ENCODE measurements around the gene IQGAP3. TPM values are rescaled to one million over a fixed set of nuclear protein-coding genes. Genes with fewer than 3 reads are reported as not detected.

The IQGAP3 gene
- total and polyA plus RNA-seq, 2 of the 4 experiments (the other 2 are of a cell fraction) = 12.5 to 13.6 TPM

DNA sequence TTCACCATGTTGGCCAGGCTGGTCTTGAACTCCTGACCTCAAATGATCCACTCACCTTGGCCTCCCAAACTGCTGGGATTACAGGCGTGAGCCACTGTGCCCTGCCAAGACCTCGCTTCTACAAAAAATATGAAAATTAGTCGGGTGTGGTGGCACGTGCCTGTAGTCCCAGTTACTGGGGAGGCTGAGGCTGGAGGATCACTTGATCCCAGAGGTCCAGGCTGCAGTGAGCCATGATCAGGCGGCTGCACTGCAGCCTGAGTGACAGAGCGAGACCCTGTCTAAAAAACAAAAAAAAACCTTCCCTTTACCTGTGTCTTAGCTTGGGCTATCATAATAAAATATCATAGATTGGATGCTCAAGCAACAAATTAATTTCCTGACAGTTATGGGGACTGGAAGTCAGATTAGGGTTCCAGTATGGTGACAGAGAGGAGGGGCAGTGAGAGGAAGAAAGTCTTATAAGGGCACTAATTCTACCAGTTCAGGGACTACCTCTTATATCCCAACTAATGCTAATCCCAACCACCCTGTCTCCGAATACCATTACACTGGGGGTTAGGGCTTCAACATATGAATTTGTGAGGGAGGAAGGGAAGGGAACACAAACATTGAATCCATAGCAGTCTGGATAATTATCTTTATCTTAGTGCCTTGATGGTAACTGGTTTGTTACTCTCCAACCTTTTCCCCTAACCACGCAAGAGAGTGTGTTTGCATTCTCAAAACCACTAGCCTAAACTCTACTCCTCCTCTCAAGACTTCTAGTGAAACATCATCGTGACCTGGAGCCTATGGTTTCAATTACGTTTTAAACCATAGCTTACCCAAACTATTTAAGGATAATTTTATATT is 18.2 kb upstream of the IQGAP3 start (continued):
- no peak for TF ChIP-seq ELK1 (IDR thresholded peaks at IDR 0.05; ENCODE audit: borderline replicate concordance, low read depth, low read length)
- no peak for TF ChIP-seq FOS (IDR thresholded peaks at IDR 0.05; ENCODE audit: low read depth, low read length)
- TF ChIP-seq NFE2L2 (IDR thresholded peaks at IDR 0.05; ENCODE audit: low read depth, low read length) = no peak

DNA sequence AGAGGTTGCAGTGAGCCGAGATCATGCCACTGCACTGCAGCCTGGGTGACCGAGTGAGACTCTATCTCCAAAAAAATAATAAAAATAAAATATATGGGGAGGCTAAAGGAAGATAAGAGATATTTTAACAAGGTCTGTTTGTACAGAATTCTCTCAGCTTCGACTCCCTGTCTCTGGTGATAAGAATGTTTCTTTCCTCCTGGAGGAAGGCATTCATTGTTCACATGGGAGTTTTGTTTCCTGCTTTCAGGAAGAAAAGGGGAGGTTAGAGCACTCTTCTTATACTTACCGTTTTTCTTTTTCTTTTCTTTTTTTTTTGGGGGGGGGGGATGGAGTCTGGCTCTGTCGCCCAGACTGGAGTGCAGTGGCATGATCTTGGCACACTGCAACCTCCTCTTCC is 17.2 kb upstream of the IQGAP3 start:
- H3K4me3 ChIP-seq (ENCODE audit: insufficient read depth, low read depth, low read length) = no peak overlapping the region
- no peak overlapping the region for H2BK20ac ChIP-seq (ENCODE audit: low read depth, low read length)
- DNase-seq (no peak), ATAC-seq (ENCODE audit: low read depth) (no peak)
- no peaks in the 10 kb centered on the region for H4K20me1 ChIP-seq (ENCODE audit: insufficient read depth, low read length)
- no peak overlapping the region for H2BK5ac ChIP-seq (ENCODE audit: low read depth, low read length, poor library complexity, severe bottlenecking)
- H3K14ac ChIP-seq (replicated peaks; ENCODE audit: low read depth, low read length) = no peak overlapping the region
- H3K27me3 ChIP-seq (ENCODE audit: control insufficient read depth, insufficient read depth, low read length) = peaks cover 15% of the 10 kb centered on the region
- no peak overlapping the region for H3K23ac ChIP-seq (ENCODE audit: low read depth, low read length)
- H2AK9ac ChIP-seq (replicated peaks; ENCODE audit: low read depth, low read length, poor library complexity) = no peak overlapping the region
- dilution Hi-C loops (cut with HindIII; ENCODE audit: low sequenced_read_pairs, unreplicated experiment) (no loop called here), in situ Hi-C loops (cut with MboI; ENCODE audit: low sequenced_read_pairs) (no loop called here), intact Hi-C loops (cut with micrococcal nuclease) (no loop called here)
- H4K5ac ChIP-seq (ENCODE audit: low read depth, low read length) = no peak overlapping the region
- H4K8ac ChIP-seq (ENCODE audit: low read depth in 2 of 2, low read length in 2 of 2) = no peak overlapping the region
- ChIA-PET POLR2A (ENCODE audit: unreplicated experiment) (interaction anchor here (0.6 kb wide), 1 partner anchor 19 kb away, joined by 3 read pairs; no protein-coding TSS in a partner anchor), CTCF (no interaction called here)
- H3K4me1 ChIP-seq (ENCODE audit: control insufficient read depth, insufficient read depth, low read length) = peaks cover 3% of the 10 kb centered on the region; the same call in 1 of the 2 replicates
- no peaks in the 10 kb centered on the region for H3K9me3 ChIP-seq (ENCODE audit: control insufficient read depth, insufficient read depth, low read length)
- no TSS peak for BruUV-seq (replicated peaks)
- no CpG with 5 or more reads among the region's 5 CpGs for WGBS, 2 experiments (ENCODE audit: extremely low coverage in 2 of 2, insufficient read length in 1 of 2)
- no peak overlapping the region for H2AFZ ChIP-seq (replicated peaks; ENCODE audit: low read length, poor library complexity)
- no peak overlapping the region for H2BK15ac ChIP-seq (ENCODE audit: low read depth, low read length)
- H3K4me2 ChIP-seq (ENCODE audit: low read depth, low read length) = no peak overlapping the region
- H4K91ac ChIP-seq (ENCODE audit: insufficient read depth, low read depth, low read length) = no peak overlapping the region
- H3K79me1 ChIP-seq (ENCODE audit: low read depth in 1 of 2, low read length in 2 of 2) = peaks cover 11 to 18% of the 10 kb centered on the region in 2 experiments
- no peak overlapping the region for H3K4ac ChIP-seq (ENCODE audit: low read depth, low read length)
- TF ChIP-seq CTCF (conservative IDR thresholded peaks at IDR 0.05; ENCODE audit: low read depth, low read length) (no peak), USF2 (IDR thresholded peaks at IDR 0.05; ENCODE audit: low read depth, low read length) (no peak), POLR2A (IDR thresholded peaks at IDR 0.05; ENCODE audit: low read depth, low read length) (no peak), MAZ (IDR thresholded peaks at IDR 0.05; ENCODE audit: borderline replicate concordance, low read depth, low read length) (no peak)
- peaks cover 10% of the 10 kb centered on the region for H3K9me1 ChIP-seq (ENCODE audit: insufficient read depth, low read length)
- H3K27ac ChIP-seq (ENCODE audit: insufficient read depth, low read length) = no peak overlapping the region
- H2AK5ac ChIP-seq (ENCODE audit: low read depth, low read length) = no peak overlapping the region
- H3K18ac ChIP-seq (ENCODE audit: low read depth, low read length) = no peak overlapping the region
- H3K9ac ChIP-seq (ENCODE audit: low read depth, low read length) = no peak overlapping the region
- peaks cover under 1% of the 10 kb centered on the region for H3K36me3 ChIP-seq (ENCODE audit: control insufficient read depth, insufficient read depth, low read length)
- H3K56ac ChIP-seq (ENCODE audit: extremely low read depth, insufficient read depth, low read length) = no peak overlapping the region
- no peak overlapping the region for H2BK120ac ChIP-seq (ENCODE audit: low read depth, low read length)
